Osteoblast (primary cell): ENCODE measurements around the gene RNF17. TPM values are rescaled to one million over a fixed set of nuclear protein-coding genes. Genes with fewer than 3 reads are reported as not detected.

ENCODE experiments used
- DNase-seq: peaks from one replicate; pipeline ENCODE4 v3.0.0; 2011; ENCODE audit warnings: low spot score, mixed read lengths; ENCODE audit not compliant: insufficient read length; ENCODE audit errors: missing footprints
- H2AFZ ChIP-seq: 2 replicates; pipeline ENCODE4 v1.6.0; 2011; ENCODE audit warnings: mild to moderate bottlenecking, low read length
- H3K27ac ChIP-seq: 2 replicates; pipeline ENCODE4 v1.5.1; 2011; ENCODE audit warnings: mild to moderate bottlenecking, low read depth, low read length, moderate library complexity
- H3K27me3 ChIP-seq: 2 replicates; pipeline ENCODE4 v1.6.0; 2012; ENCODE audit warnings: mild to moderate bottlenecking, control low read depth, inconsistent platforms, low read length, moderate library complexity; ENCODE audit not compliant: insufficient read depth
- H3K36me3 ChIP-seq: 2 replicates; pipeline ENCODE4 v1.5.1; 2011; ENCODE audit warnings: mild to moderate bottlenecking, low read length, control low read depth, moderate library complexity; ENCODE audit not compliant: insufficient read depth
- H3K4me1 ChIP-seq: 2 replicates; pipeline ENCODE4 v1.5.1; 2011; ENCODE audit warnings: mild to moderate bottlenecking, low read length, control low read depth, moderate library complexity; ENCODE audit not compliant: insufficient read depth
- H3K4me2 ChIP-seq: 2 replicates; pipeline ENCODE4 v1.6.0; 2011; ENCODE audit warnings: mild to moderate bottlenecking, low read length; ENCODE audit not compliant: insufficient read depth
- H3K4me3 ChIP-seq: fragments of 200-600 bp; sonication (generic); 3 replicates; pipeline ENCODE4 v1.5.1; 2012; ENCODE audit warnings: mild to moderate bottlenecking, low read length, inconsistent platforms; ENCODE audit not compliant: insufficient read depth
- H3K79me2 ChIP-seq: 2 replicates; pipeline ENCODE4 v1.6.0; 2012; ENCODE audit warnings: mild to moderate bottlenecking, low read length, control low read depth, inconsistent platforms; ENCODE audit not compliant: insufficient read depth
- H3K9me3 ChIP-seq: 2 replicates; pipeline ENCODE4 v1.5.1; 2011; ENCODE audit warnings: low read depth, low read length, control low read depth
- H4K20me1 ChIP-seq: 2 replicates; pipeline ENCODE4 v1.6.0; 2012; ENCODE audit warnings: mild to moderate bottlenecking, low read length, control low read depth; ENCODE audit not compliant: insufficient read depth
- CTCF ChIP-seq: IDR thresholded peaks from 2 replicates; pipeline ENCODE4 v1.5.1; 2011; ENCODE audit warnings: mild to moderate bottlenecking, low read depth, low read length, moderate library complexity; ENCODE audit errors: extremely low read depth
- total RNA-seq: library from RNA; depleted of rRNA; stranded (reverse); fragments of >200 nt; gene quantifications from 2 replicates; pipeline ENCODE4 v1.2.3, GENCODE V29; 2012

RNF17 gene
- total RNA-seq, 1 donor = not detected

GRCh38 chr13:24742977-24743376 lies 21.0 kb upstream of the RNF17 start:
- DNase-seq = no peak
- no peak overlapping the region for H3K27ac ChIP-seq
- no peaks in the 10 kb centered on the region for H3K9me3 ChIP-seq
- TF ChIP-seq CTCF = no peak
- H3K79me2 ChIP-seq = no peaks in the 10 kb centered on the region
- H2AFZ ChIP-seq = no peak overlapping the region
- H4K20me1 ChIP-seq = no peaks in the 10 kb centered on the region
- no peaks in the 10 kb centered on the region for H3K36me3 ChIP-seq
- no peaks in the 10 kb centered on the region for H3K4me1 ChIP-seq
- H3K4me3 ChIP-seq = no peak overlapping the region
- peaks cover 14% of the 10 kb centered on the region for H3K27me3 ChIP-seq
- H3K4me2 ChIP-seq = no peak overlapping the region

- H3K4me2 ChIP-seq = no peak overlapping the region
- H3K4me1 ChIP-seq = no peaks in the 10 kb centered on the region
- no peak for TF ChIP-seq CTCF
- H3K4me3 ChIP-seq = no peak overlapping the region
- no peaks in the 10 kb centered on the region for H4K20me1 ChIP-seq
- H3K79me2 ChIP-seq = no peaks in the 10 kb centered on the region
- no peaks in the 10 kb centered on the region for H3K36me3 ChIP-seq
- no peak overlapping the region for H2AFZ ChIP-seq
- DNase-seq = no peak
- H3K9me3 ChIP-seq = no peaks in the 10 kb centered on the region
- peaks cover 19% of the 10 kb centered on the region for H3K27me3 ChIP-seq
- H3K27ac ChIP-seq = no peak overlapping the region
Measured at GRCh38 chr13:24744247-24744646, 19.7 kb upstream of the RNF17 start.

- no peak for DNase-seq
- Histone ChIP-seq H3K27me3 (peaks cover 19% of the 10 kb centered on the region), H3K27ac (no peak overlapping the region), H3K36me3 (no peaks in the 10 kb centered on the region), H3K79me2 (no peaks in the 10 kb centered on the region), H3K4me3 (no peak overlapping the region), H3K4me2 (no peak overlapping the region), H3K9me3 (no peaks in the 10 kb centered on the region), H3K4me1 (no peaks in the 10 kb centered on the region), H4K20me1 (no peaks in the 10 kb centered on the region), H2AFZ (no peak overlapping the region)
- no peak for TF ChIP-seq CTCF
Measured at GRCh38 chr13:24745516-24745860, 18.5 kb upstream of the RNF17 start.

GRCh38 chr13:24745861-24746617 lies 17.9 kb upstream of the RNF17 start:
- Histone ChIP-seq H3K36me3 (no peaks in the 10 kb centered on the region), H3K4me3 (no peak overlapping the region), H3K27me3 (peaks cover 19% of the 10 kb centered on the region), H3K4me1 (no peaks in the 10 kb centered on the region), H3K79me2 (no peaks in the 10 kb centered on the region), H3K9me3 (no peaks in the 10 kb centered on the region), H3K4me2 (no peak overlapping the region), H4K20me1 (no peaks in the 10 kb centered on the region), H2AFZ (no peak overlapping the region), H3K27ac (no peak overlapping the region)
- no peak for TF ChIP-seq CTCF
- DNase-seq = no peak
